Esophagus muscularis mucosa (tissue), 4 donors: ENCODE measurements around the gene CFD.

Source experiments
- EP300 ChIP-seq: sonication (generic); formaldehyde crosslinking; IDR thresholded peaks from one replicate; pipeline ENCODE4 v1.6.1; 2017; ENCODE audit warnings: antibody characterized with exemption
- POLR2A ChIP-seq: fragments of 450-650 bp; IDR thresholded peaks from one replicate; pipeline ENCODE4 v1.6.1; 2017; ENCODE audit warnings: antibody characterized with exemption, moderate library complexity, mild to moderate bottlenecking, low read depth
- POLR2AphosphoS5 ChIP-seq, 2 donors: sonication (generic); formaldehyde crosslinking; IDR thresholded peaks; one replicate each; pipeline ENCODE4 v1.6.1; 2017; ENCODE audit warnings: antibody characterized with exemption in 2 of 2
- TF ChIP-seq, protein P1 (sequence below), 3 experiments: fragments of 200-600 bp in 2 of 3; fragments of 450-650 bp in 1 of 3; sonication (generic) in 2 of 3; IDR thresholded peaks; one replicate each; pipeline ENCODE4 v1.5.1; 2017 to 2019; ENCODE audit warnings: antibody characterized with exemption in 3 of 3, mild to moderate bottlenecking in 2 of 3, moderate library complexity in 1 of 3

DNA sequence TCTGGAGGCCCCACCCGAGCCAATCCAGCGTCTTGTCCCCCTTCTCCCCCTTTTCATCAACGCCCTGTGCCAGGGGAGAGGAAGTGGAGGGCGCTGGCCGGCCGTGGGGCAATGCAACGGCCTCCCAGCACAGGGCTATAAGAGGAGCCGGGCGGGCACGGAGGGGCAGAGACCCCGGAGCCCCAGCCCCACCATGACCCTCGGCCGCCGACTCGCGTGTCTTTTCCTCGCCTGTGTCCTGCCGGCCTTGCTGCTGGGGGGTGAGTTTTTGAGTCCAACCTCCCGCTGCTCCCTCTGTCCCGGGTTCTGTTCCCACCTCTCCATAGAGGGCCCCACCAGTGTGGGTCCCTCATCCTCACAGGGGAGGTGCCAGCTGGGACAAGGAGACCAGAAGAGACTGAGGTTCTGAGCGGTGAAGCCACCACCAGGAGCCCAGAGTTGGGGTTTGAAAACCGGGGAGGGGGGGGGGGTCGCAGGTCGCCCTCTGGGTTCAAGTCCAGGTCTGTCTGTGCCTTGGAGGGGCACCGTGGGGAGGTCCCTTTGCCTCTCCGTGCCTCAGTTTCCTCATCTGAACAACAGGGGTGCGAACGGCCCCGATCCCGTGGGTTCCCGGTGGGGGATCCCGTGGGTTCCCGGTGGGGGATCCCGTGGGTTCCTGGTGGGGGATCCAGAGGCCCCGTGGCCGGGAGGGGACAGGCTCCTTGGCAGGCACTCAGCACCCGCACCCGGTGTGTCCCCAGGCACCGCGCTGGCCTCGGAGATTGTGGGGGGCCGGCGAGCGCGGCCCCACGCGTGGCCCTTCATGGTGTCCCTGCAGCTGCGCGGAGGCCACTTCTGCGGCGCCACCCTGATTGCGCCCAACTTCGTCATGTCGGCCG is 7.1 kb upstream of the CFD start, which contains the start of gene ELANE:
- TF ChIP-seq EP300, result no peak
- TF ChIP-seq, protein P1, sequence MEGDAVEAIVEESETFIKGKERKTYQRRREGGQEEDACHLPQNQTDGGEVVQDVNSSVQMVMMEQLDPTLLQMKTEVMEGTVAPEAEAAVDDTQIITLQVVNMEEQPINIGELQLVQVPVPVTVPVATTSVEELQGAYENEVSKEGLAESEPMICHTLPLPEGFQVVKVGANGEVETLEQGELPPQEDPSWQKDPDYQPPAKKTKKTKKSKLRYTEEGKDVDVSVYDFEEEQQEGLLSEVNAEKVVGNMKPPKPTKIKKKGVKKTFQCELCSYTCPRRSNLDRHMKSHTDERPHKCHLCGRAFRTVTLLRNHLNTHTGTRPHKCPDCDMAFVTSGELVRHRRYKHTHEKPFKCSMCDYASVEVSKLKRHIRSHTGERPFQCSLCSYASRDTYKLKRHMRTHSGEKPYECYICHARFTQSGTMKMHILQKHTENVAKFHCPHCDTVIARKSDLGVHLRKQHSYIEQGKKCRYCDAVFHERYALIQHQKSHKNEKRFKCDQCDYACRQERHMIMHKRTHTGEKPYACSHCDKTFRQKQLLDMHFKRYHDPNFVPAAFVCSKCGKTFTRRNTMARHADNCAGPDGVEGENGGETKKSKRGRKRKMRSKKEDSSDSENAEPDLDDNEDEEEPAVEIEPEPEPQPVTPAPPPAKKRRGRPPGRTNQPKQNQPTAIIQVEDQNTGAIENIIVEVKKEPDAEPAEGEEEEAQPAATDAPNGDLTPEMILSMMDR (IDR thresholded peaks at IDR 0.05), result no peak
- TF ChIP-seq POLR2A, result no peak
- no peak for TF ChIP-seq POLR2AphosphoS5 (IDR thresholded peaks at IDR 0.05)
